Endothelial cell of umbilical vein (primary cell): ENCODE measurements around the gene SFXN4.

Source experiments
- CTCF ChIP-seq, 2 donors: IDR thresholded peaks; 1 replicate in 1 of 2; 2 replicates in 1 of 2; pipeline ENCODE4 v1.5.1; 2011; ENCODE audit warnings: low read length in 2 of 2, mild to moderate bottlenecking in 2 of 2, moderate library complexity in 2 of 2, control low read depth in 1 of 2, inconsistent platforms in 1 of 2, low read depth in 1 of 2; ENCODE audit not compliant: insufficient read depth in 1 of 2; ENCODE audit errors: extremely low read depth in 1 of 2
- EZH2 ChIP-seq: IDR thresholded peaks from 2 replicates; pipeline ENCODE4 v1.6.1; 2012; ENCODE audit warnings: borderline replicate concordance, low read depth, mild to moderate bottlenecking, moderate library complexity, low read length, inconsistent platforms; ENCODE audit not compliant: severe bottlenecking
- JUN ChIP-seq: IDR thresholded peaks from 2 replicates; pipeline ENCODE4 v1.6.1; 2011; ENCODE audit warnings: borderline replicate concordance, low read depth; ENCODE audit not compliant: insufficient read length, insufficient read depth
- POLR2A ChIP-seq: IDR thresholded peaks from 2 replicates; pipeline ENCODE4 v1.6.1; 2012; ENCODE audit warnings: low read depth, mild to moderate bottlenecking, control low read depth, low read length

- TF ChIP-seq CTCF (IDR thresholded peaks at IDR 0.05; ENCODE audit: extremely low read depth in 1 of 2, insufficient read depth in 1 of 2, low read depth in 1 of 2, low read length in 2 of 2) (no peak), POLR2A (peak; percentile 81), EZH2 (no peak), JUN (no peak)
These were observed at the start of gene SFXN4 for GRCh38 chr10:119165171-119166117.
